Esophagus squamous epithelium (tissue), 5 donors: Measurements from ENCODE around the gene TMEFF1. TPM values are rescaled to one million over a fixed set of nuclear protein-coding genes. Genes with fewer than 3 reads are reported as not detected.
"Not testable (repeated sequence)": the region's sequence is repeated elsewhere in the genome, so short reads cannot be mapped to it uniquely, and the experiment has no call there.

Source experiments
- DNase-seq: peaks from one replicate; lab custom pipeline; 2025; lab: John Stamatoyannopoulos, UW
- H3K27ac ChIP-seq, 4 donors: fragments of 200-600 bp; sonication (generic); one replicate each; pipeline ENCODE4 v1.5.1; 2016 to 2019; ENCODE audit warnings: mild to moderate bottlenecking in 1 of 4
- H3K27me3 ChIP-seq, 4 donors: fragments of 200-600 bp; sonication (generic); 1 replicate in 3 of 4; 2 replicates in 1 of 4; pipeline versions ENCODE4 v1.5.1 to v1.6.0; 2017 to 2021; ENCODE audit warnings: antibody characterized with exemption in 1 of 4
- H3K36me3 ChIP-seq, 3 donors: fragments of 200-600 bp; sonication (generic); one replicate each; pipeline ENCODE4 v1.5.1; 2016 to 2019
- H3K4me1 ChIP-seq, 3 donors: fragments of 200-600 bp; sonication (generic); one replicate each; pipeline ENCODE4 v1.5.1; 2017 to 2019
- H3K4me3 ChIP-seq, 4 donors: fragments of 200-600 bp; sonication (generic); 1 replicate in 3 of 4; 2 replicates in 1 of 4; pipeline ENCODE4 v1.5.1; 2016 to 2019; ENCODE audit warnings: mild to moderate bottlenecking in 2 of 4, moderate library complexity in 1 of 4
- H3K9me3 ChIP-seq, 3 donors: fragments of 200-600 bp; sonication (generic); one replicate each; pipeline ENCODE4 v1.5.1; 2016 to 2019
- POLR2A ChIP-seq, 4 donors: fragments of 450-650 bp; IDR thresholded peaks; one replicate each; pipeline ENCODE4 v1.6.1; 2017; ENCODE audit warnings: antibody characterized with exemption in 4 of 4, mild to moderate bottlenecking in 4 of 4, moderate library complexity in 3 of 4
- WGBS, 2 donors: methylation state at CpG; one replicate each; pipeline ENCODE4 v1.1.5; 2018; 5-methylcytosine and 5-hydroxymethylcytosine counted together
- intact Hi-C: fragments of 100-400 bp; cut with DNase I; formaldehyde crosslinking; loops from one replicate; pipeline ENCODE4 v1.15.0; 2022
- total RNA-seq, 4 donors: library from RNA; depleted of rRNA; stranded (reverse); fragments of >200 nt; gene quantifications; one replicate each; pipeline ENCODE4 v1.1.0, GENCODE V29; 2016
- TF ChIP-seq, protein P1 (sequence below), 6 experiments: fragments of 450-650 bp in 4 of 6; fragments of 200-600 bp in 2 of 6; sonication (generic) in 2 of 6; IDR thresholded peaks; one replicate each; pipeline ENCODE4 v1.5.1; 2016 to 2019; ENCODE audit warnings: antibody characterized with exemption in 6 of 6, mild to moderate bottlenecking in 4 of 6, moderate library complexity in 4 of 6
- donor health status: DM: yes; HTN: yes; CAD: no.

TMEFF1 gene
- total RNA-seq, 4 donors from 2014 or later = 0.57 TPM; not detected in 3

GRCh38 chr9:100432736-100433135 lies 40.2 kb upstream of the TMEFF1 start:
- TF ChIP-seq, protein P1, sequence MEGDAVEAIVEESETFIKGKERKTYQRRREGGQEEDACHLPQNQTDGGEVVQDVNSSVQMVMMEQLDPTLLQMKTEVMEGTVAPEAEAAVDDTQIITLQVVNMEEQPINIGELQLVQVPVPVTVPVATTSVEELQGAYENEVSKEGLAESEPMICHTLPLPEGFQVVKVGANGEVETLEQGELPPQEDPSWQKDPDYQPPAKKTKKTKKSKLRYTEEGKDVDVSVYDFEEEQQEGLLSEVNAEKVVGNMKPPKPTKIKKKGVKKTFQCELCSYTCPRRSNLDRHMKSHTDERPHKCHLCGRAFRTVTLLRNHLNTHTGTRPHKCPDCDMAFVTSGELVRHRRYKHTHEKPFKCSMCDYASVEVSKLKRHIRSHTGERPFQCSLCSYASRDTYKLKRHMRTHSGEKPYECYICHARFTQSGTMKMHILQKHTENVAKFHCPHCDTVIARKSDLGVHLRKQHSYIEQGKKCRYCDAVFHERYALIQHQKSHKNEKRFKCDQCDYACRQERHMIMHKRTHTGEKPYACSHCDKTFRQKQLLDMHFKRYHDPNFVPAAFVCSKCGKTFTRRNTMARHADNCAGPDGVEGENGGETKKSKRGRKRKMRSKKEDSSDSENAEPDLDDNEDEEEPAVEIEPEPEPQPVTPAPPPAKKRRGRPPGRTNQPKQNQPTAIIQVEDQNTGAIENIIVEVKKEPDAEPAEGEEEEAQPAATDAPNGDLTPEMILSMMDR (IDR thresholded peaks at IDR 0.05) = no peak
- TF ChIP-seq POLR2A (IDR thresholded peaks at IDR 0.05) = no peak

GRCh38 chr9:100436571-100436970 lies 36.4 kb upstream of the TMEFF1 start:
- H3K27me3 ChIP-seq = no peaks in the 10 kb centered on the region
- H3K4me1 ChIP-seq = peaks cover 0 to 6% (median 2%) of the 10 kb centered on the region in 3 donors
- no peak overlapping the region for H3K4me3 ChIP-seq
- no peaks in the 10 kb centered on the region for H3K36me3 ChIP-seq
- no peak overlapping the region for H3K27ac ChIP-seq
- intact Hi-C loops = loop anchor here (10.0 kb wide), 1 partner anchor 82 kb away; the partner anchor contains the start of gene TEX10
- WGBS, 2 donors = 76 to 81% methylated on average over 7 of the region's 7 CpGs
- DNase-seq = no peak
- H3K9me3 ChIP-seq = no peaks in the 10 kb centered on the region
- TF ChIP-seq, protein P1 (IDR thresholded peaks at IDR 0.05) = no peak
- no peak for TF ChIP-seq POLR2A (IDR thresholded peaks at IDR 0.05)

More at GRCh38 chr9:100432736-100433135, 40.2 kb upstream of the TMEFF1 start:
- Histone ChIP-seq H3K27me3 (no peaks in the 10 kb centered on the region), H3K27ac (no peak overlapping the region), H3K36me3 (no peaks in the 10 kb centered on the region), H3K4me3 (no peak overlapping the region), H3K9me3 (no peaks in the 10 kb centered on the region), H3K4me1 (peaks cover 12 to 23% (median 20%) of the 10 kb centered on the region in 3 donors)
- intact Hi-C loops = loop anchor here (10.0 kb wide), 1 partner anchor 78 kb away; the partner anchor contains the start of gene TEX10
- WGBS, 2 donors = 85 to 96% methylated on average over 3 of the region's 3 CpGs
- DNase-seq = no peak

- intact Hi-C loops = loop anchor here (10.0 kb wide), 1 partner anchor 83 kb away; the partner anchor contains the start of gene TEX10
Observed at GRCh38 chr9:100437860-100438805, 34.8 kb upstream of the TMEFF1 start.

DNA sequence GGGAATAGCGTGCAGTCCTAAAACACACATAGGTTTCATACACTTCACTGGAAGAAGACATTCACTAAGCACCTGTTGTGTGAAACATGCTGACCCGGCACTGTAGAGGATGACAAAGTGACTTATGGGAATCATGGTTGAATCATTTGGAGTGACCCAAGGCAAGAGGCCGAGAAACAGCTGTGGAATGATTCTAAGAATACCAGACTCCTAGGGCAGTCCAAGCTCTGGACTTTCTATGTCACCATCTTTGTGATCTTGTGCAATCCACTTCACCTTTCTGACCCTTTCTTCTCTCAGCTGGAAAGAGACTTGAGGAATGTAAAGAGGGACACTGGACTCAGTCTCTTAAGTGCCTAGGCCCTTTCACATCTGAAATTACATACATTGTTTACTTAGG lies 32.9 kb upstream of the TMEFF1 start:
- no peak overlapping the region for H3K4me3 ChIP-seq
- peaks cover 0 to 10% (median 2%) of the 10 kb centered on the region in 3 donors for H3K4me1 ChIP-seq
- H3K27me3 ChIP-seq = no peaks in the 10 kb centered on the region
- H3K36me3 ChIP-seq = peaks cover 0 to 30% (median 0%) of the 10 kb centered on the region in 3 donors
- TF ChIP-seq, protein P1 (IDR thresholded peaks at IDR 0.05) = no peak
- no peak for TF ChIP-seq POLR2A (IDR thresholded peaks at IDR 0.05)
- intact Hi-C loops = no loop called here
- no peak for DNase-seq
- WGBS, 2 donors = 85 to 93% methylated on average over 3 of the region's 3 CpGs
- no peak overlapping the region for H3K27ac ChIP-seq
- no peaks in the 10 kb centered on the region for H3K9me3 ChIP-seq

More at GRCh38 chr9:100437860-100438805, 34.8 kb upstream of the TMEFF1 start:
- Histone ChIP-seq H3K27me3 (no peaks in the 10 kb centered on the region), H3K9me3 (no peaks in the 10 kb centered on the region), H3K4me3 (no peak overlapping the region), H3K36me3 (peaks cover 0 to 13% (median 0%) of the 10 kb centered on the region in 3 donors), H3K27ac (no peak overlapping the region), H3K4me1 (peaks cover 0 to 6% (median 0%) of the 10 kb centered on the region in 3 donors)
- WGBS, 2 donors = 63 to 81% methylated on average over 1 of the region's 1 CpG
- no peak for DNase-seq
- no peak for TF ChIP-seq POLR2A (IDR thresholded peaks at IDR 0.05)
- TF ChIP-seq, protein P1 (IDR thresholded peaks at IDR 0.05) = peak; percentile 79 to 97 (median 92)

GRCh38 chr9:100440487-100440886 lies 32.5 kb upstream of the TMEFF1 start:
- H3K9me3 ChIP-seq, H3K27me3 ChIP-seq, intact Hi-C loops, DNase-seq, H3K4me1 ChIP-seq, H3K4me3 ChIP-seq, H3K27ac ChIP-seq: not testable (repeated sequence)
- WGBS, 2 donors = 87 to 94% methylated on average over 4 to 5 of the region's 5 CpGs
- peaks cover 0 to 34% (median 0%) of the 10 kb centered on the region in 3 donors for H3K36me3 ChIP-seq
